GDM1 (cell line): ENCODE results near the gene XIAP.
"Not testable (repeated sequence)": the region's sequence is repeated elsewhere in the genome, so short reads cannot be mapped to it uniquely, and the experiment has no call there.

Experiments used
- DNase-seq: peaks from one replicate; lab custom pipeline; 2025; lab: John Stamatoyannopoulos, UW

XIAP gene

GRCh38 chrX:123876177-123876576, 16.3 kb downstream of the XIAP start:
- no peak for DNase-seq

DNA sequence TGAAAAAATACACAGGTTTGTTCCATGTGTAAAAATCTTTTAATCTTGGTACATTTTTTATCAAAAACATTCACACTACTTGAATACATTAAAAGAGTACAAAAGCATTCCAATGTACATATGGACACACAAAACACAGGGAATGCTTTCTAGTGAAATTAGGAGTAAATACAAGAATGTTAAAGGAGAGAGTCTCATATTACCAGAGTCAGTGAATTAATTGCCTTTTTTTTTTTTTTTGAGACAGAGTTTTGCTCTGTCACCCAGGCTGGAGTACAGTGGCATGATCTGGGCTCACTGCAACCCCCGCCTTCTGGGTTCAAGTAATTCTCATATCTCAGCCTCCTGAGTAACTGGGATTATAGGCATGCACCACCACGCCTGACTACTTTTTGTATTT, 17.0 kb downstream of the XIAP start:
- DNase-seq, result no peak

- no peak for DNase-seq
Measured at GRCh38 chrX:123878252-123878721, 18.4 kb downstream of the XIAP start.

DNA sequence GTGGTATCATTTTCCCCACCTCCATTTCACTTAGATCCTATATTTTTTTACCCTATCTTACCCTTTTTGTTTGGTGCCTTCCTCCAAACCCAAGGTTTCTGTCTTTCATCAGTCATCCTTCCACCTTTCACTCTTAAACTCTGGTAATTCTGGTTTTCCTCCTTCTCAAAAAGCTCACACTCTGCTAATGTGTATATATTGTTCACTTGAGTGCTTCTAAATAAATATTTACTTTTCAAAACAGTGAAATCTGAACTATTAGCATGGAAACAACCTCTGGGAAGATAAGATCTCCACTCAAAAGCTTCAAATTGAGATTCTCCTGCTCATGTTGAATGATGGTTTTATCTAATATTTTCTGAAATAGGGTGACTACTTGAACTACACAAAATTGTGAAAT, 21.5 kb downstream of the XIAP start:
- DNase-seq, result no peak

DNA sequence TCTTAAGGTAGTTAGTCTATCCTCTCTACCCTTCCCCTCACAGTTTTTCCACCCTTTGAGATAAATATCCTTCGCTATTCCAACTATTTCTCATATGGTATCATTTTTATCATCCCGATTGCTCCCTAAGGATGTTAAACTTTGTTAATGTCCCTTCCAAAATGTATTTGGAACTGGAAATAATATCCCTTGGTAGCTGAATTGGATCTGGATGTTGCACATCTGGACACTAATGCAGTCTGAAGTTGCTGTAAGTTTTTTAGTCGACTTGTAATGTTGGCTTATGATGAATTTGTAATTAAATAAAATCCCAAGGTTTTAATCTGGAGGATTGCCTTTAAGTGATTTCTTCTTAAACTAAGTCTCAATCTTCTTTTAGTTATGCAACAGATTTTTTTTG, 22.5 kb downstream of the XIAP start:
- no peak for DNase-seq

DNA sequence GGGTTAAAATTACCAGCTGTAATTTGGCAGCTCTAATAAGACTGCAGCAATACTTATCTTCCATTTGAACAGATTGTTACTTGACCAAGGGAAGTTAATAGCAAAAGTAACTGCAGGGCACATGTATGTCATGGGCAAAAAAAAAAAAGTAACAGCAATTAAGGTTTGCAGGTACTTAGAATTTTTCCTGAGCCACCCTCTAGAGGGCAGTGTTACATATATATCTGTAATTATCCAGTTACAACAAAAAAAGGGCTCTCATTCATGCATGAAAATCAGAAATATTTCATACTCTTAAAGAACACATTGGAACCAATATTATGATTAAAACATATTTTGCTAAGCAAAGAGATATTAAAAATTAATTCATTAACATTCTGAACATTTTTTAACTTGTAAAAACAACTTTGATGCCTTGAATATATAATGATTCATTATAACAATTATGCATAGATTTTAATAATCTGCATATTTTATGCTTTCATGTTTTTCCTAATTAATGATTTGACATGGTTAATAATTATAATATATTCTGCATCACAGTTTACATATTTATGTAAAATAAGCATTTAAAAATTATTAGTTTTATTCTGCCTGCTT, 25.1 kb downstream of the XIAP start:
- no peak for DNase-seq

GRCh38 chrX:123899701-123900100, 39.8 kb downstream of the XIAP start:
- DNase-seq, result no peak

DNA sequence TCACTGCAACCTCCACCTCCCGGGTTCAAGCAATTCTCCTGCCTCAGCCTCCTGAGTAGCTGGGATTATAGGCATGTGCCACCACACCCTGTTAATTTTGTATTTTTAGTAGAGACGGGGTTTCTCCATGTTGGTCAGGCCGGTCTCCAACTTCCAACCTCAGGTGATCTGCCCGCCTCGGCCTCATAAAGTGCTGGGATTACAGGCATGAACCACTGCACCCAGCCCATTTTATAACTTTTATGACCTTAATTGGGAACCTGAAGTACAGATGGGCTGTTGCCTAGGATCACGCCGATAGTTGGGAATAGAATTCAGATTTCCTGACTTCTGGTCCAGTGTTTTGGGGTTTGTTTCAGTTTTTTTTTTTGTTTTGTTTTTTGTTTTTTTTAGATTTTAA, 43.4 kb downstream of the XIAP start:
- not testable (repeated sequence) for DNase-seq

GRCh38 chrX:123905332-123905731, 45.5 kb downstream of the XIAP start:
- DNase-seq, result no peak

GRCh38 chrX:123906557-123907316, 46.9 kb downstream of the XIAP start:
- DNase-seq, result no peak

DNA sequence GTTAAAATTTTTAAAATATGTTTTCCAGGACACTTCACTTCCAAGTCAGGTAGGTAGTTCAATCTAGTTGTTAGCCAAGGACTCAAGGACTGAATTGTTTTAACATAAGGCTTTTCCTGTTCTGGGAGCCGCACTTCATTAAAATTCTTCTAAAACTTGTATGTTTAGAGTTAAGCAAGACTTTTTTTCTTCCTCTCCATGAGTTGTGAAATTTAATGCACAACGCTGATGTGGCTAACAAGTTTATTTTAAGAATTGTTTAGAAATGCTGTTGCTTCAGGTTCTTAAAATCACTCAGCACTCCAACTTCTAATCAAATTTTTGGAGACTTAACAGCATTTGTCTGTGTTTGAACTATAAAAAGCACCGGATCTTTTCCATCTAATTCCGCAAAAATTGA, 49.7 kb downstream of the XIAP start:
- DNase-seq, result no peak

DNA sequence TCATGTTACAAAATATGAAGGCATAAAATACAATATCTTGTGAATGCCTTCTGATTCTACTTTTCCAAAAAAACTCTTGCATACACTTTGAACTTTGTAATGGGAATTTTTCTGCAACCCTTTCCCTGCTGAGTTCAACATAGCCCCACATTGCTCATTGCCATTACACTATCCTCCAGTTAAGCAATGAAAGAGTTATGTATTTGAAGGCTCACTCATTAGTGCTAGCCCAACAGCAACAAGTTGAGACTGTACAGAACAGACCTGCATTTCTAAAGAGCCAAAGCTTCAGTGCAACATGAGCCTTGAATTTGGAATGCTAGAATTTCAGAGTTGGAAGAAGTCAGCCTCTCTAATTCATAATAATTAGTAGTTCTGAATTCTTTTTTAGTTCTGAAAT, 57.2 kb downstream of the XIAP start:
- no peak for DNase-seq

- DNase-seq, result no peak
Measured at GRCh38 chrX:123918106-123918721, 58.4 kb downstream of the XIAP start.

GRCh38 chrX:123920105-123920785, 60.4 kb downstream of the XIAP start:
- DNase-seq, result no peak

DNA sequence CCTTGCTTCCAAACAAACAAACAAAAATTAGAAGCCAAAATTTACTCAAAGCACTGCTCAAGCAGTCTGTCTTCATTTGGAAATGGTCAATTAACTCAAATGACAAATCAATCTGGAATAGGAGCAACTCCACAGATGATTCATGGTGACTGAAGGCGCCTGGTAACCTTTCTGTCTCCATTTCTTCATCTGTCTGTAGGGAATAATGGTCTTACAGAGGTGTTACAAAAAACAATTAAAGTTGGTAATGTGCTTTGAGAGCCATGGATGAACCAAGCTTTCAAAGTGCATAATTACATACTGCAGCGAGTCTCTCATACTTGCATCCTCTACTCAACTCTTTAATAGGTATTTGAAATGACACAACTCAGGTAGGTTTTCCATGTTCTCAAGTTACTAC, 63.4 kb downstream of the XIAP start:
- no peak for DNase-seq

GRCh38 chrX:123924186-123924585, 64.3 kb downstream of the XIAP start:
- no peak for DNase-seq

GRCh38 chrX:123927845-123928244, 68.0 kb downstream of the XIAP start:
- no peak for DNase-seq

GRCh38 chrX:123932055-123932454, 72.2 kb downstream of the XIAP start:
- not testable (repeated sequence) for DNase-seq

- DNase-seq, result no peak
Measured at GRCh38 chrX:123943074-123943473, 83.2 kb downstream of the XIAP start.

DNA sequence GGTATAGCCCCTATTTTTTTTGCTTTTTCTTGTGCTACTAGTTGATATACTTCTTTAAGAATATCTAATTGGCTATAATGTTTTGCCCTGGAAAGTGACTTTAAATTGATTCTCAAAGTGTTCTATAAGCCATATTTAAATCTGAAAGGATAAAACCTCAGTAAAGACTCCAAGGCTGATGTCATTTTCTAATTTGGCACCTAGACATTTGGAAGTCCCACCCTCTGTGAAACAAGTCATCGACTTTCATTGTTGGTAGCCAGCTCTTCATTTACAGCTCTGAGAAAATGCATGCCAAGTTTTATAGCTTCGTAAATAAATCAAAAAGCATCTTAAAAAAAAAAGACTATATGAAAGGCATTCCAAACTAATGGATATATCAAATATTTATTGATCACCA, 83.6 kb downstream of the XIAP start:
- DNase-seq, result no peak

- no peak for DNase-seq
Measured at GRCh38 chrX:123949846-123950245, 90.0 kb downstream of the XIAP start.

DNA sequence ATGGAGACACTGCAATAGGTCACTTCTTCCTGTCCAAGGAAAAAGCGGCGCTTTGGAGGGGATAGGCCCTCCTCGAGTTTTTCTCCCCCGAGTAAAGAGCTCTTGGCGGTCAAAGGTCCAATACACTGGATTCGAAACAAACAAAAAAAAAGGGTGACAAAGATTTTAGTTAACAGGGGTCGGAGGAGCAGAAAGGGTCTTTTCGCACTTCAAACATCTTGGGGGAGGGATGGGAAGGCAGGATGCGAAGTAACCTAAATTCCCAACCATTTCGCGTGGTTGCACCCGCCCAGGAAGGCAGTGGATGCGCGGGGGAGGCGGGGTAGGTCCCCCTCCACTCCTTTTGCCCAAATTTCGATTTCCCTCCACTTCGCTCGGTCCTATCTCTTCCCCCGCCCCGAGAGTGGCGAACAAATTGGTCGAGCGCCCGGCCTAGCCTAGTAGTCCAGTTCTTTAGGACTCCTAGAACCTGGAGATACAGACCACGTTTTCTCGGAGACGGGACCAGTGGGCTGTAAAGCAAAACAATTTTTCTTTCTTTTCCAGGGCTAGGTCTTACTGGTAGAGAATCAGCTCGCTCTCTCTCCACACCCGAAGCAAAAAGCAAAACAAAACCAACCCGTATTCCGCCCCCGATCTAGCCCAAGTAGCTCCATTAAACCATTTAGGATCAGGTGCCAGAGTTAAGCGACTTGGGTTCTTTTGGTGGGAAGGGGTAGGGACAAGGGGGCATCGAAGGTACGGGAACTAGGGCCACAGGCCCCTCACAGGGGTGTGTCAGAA, 99.6 kb downstream of the XIAP start:
- DNase-seq, result no peak
